Glomerular endothelial cell (primary cell): ENCODE data around the gene FBXO46. TPM values are rescaled to one million over a fixed set of nuclear protein-coding genes. Genes with fewer than 3 reads are reported as not detected.
"Not testable (repeated sequence)": the region's sequence is repeated elsewhere in the genome, so short reads cannot be mapped to it uniquely, and the experiment has no call there.

Experiments
- DNase-seq: peaks from one replicate; pipeline ENCODE4 v3.0.0-alpha.2; 2011; ENCODE audit warnings: low read depth, low spot score; ENCODE audit errors: extremely low read depth
- total RNA-seq: library from RNA; depleted of rRNA; stranded (reverse); fragments of >200 nt; gene quantifications from 2 replicates; pipeline ENCODE4 v1.2.3, GENCODE V29; 2015

Gene FBXO46
- total RNA-seq, 1 donor from 2014 or later = 18.6 TPM

DNA sequence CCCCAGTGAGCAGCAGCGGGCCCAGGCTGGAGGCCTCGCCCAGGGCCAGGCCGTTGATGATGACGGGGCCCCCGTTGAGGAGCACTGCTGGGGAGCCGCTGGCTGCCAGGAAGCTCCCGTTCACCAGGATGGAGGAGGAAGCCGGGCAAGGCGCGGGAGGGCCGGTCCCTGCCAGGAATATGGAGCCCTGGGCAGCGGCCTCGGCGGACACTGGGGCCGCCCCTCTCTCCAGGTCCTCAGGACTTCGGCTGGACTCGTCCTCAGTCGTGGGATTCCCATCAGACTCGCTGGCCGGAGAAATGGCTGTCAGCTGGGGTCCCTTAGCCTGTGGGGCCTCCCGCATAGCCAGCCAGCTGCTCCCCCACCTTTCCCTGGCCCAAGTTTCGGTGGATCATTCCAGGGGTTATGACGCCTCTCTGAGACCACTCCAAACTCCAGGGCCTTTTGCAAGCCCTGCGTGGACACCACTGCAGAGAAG, 36.2 kb upstream of the FBXO46 start:
- DNase-seq = no peak

GRCh38 chr19:45766296-45766868, 35.7 kb upstream of the FBXO46 start:
- DNase-seq = no peak

DNA sequence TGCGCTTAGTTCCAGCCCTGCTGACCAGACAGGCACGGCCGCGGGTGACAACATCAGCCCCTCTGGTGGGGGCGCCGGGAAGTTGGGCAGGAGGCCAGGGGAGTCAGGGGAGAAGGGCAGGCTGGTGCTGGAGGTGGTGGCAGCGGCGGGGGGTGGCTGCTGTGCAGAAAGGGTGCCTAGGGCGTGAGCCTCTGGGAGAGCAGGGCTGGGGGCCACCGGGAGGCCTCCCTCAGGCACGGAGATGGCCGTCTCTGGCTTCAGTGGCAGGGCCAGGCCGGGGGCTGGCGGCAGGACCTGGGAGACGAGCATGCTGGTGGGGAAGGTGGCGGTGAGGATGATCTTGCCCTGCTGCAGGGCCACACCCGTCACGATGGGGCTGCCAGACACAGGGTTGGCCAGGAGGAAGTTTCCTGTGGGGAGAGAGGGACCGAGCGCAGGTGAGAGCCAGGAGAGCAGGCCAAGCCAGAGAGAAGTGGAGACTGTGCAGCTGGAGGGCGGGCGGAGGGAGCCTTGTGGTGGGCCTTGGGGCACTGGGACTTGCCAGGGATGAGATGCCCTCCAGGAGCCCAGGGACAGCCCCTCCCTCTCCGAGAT, 35.1 kb upstream of the FBXO46 start:
- DNase-seq = no peak

GRCh38 chr19:45764945-45765701, 34.4 kb upstream of the FBXO46 start:
- DNase-seq = no peak

DNA sequence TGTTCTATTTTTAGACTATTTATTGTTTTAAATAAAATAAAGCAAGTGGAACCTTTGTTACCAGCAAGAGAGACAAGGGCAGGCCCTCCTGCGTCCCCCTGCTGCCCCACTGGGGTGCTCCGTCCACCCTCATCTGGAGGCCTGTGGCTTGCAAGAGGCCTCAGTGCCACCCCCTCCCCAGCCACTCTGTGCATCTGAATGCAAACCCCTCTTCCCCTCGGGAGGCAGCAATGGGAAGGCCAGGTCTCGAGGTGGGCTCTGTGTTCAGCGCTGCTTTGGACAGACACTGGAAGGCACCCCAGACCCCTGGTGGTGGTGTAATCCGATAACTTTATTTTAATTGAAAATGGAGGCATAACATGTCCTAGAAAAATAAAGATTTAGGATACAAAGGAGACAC, 33.8 kb upstream of the FBXO46 start:
- no peak for DNase-seq

GRCh38 chr19:45763691-45764294, 33.1 kb upstream of the FBXO46 start:
- DNase-seq = no peak

DNA sequence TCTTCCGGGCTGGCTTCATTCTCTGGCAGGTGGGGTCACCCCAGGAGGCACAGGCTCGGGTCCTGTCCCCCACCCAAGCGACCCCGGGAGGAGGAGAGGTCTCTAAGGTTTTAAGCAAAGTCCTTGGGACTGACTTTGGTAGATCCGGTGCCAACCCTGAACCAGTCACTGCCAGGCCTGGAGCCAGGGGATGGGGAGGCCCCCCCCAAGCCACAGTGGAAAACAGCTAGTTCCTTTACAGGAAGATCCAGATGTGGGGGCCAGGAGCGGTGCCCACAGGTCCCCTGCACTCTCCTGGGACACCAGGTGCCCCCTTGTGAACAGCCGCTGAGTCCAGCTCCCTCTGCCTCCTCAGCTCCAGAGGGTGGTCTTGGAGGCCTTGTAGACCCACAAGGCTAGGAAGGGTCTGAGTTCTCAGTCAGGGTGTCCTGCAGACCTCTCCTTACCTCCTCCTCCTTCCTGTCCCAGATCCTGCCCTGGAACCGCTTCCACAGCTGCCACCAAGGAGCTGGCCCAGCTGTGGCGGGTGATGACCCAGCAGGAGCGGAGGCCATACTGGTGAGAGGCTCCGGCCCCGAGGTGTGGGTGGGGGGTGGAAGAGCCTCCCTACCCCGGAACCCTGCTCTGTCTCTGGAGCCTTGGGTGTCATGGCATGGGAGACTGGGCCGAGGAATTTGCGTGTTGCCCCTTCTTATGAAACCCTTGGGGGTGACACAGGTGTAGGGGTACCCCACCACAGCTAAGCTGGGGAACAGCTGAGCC, 32.4 kb upstream of the FBXO46 start:
- no peak for DNase-seq

DNA sequence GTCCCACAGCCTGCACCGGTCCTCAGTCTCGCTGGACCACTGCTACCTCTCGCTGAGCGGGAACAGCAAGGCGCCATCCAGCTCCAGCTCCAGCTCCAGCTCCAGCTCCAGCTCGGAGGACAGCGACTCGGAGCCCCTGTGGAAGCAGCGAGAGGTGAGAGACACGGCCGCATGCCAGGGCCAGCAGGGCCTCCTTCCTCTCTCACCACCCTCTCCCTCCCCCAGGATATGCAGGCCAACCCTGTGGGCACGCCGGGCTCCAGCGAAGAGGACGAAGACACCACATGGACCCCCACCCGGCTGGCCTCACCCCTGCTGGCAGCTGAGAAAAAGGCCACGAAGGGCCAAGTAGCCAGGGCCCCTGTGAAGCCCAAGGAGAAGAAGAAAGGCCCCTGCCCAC, 31.0 kb upstream of the FBXO46 start:
- DNase-seq = no peak

DNA sequence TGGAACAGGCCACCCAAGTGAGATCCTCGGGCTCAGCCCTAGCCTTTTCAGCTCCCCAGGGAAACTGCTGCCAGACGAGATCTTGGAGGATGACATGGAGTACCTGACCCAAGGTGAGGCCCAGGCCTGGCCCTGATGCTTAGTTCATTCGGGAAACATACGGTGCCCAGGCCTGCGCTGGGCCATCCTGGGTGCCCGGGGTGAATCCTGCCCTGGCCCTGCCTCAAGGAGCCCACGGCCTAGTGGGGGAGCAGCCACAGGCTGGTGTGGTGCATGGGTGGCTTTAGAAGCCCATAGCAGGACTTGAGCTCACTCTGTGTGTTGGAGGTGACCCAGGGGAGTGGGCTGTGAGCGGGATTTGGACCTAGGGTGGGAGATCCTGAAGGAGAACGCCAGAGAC, 28.2 kb upstream of the FBXO46 start:
- DNase-seq = no peak

- no peak for DNase-seq
These were observed 27.0 kb upstream of the FBXO46 start for GRCh38 chr19:45757695-45758094.

- DNase-seq = no peak
These were observed 23.6 kb upstream of the FBXO46 start for GRCh38 chr19:45754323-45754722.

GRCh38 chr19:45753548-45753947, 22.9 kb upstream of the FBXO46 start:
- DNase-seq = no peak

DNA sequence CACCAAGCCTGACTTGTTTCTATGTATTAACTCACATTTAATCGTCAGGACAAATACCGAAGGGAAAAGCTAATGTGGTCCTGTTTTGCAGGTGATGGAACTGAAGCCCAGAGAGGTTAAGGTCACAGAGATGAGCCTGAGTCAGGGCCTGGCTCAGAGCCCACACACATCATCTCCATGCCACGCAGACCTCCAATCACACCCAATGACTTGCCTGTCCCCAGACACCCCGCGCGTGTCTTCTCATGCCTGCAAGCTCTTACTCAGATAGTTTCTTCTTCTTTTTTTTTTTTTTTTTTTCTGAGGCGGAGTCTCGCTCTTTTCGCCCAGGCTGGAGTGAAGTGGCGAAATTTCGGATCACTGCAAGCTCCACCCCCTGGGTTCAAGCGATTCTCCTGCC, 21.9 kb upstream of the FBXO46 start:
- no peak for DNase-seq

- not testable (repeated sequence) for DNase-seq
These were observed 20.8 kb upstream of the FBXO46 start for GRCh38 chr19:45751483-45751882.

DNA sequence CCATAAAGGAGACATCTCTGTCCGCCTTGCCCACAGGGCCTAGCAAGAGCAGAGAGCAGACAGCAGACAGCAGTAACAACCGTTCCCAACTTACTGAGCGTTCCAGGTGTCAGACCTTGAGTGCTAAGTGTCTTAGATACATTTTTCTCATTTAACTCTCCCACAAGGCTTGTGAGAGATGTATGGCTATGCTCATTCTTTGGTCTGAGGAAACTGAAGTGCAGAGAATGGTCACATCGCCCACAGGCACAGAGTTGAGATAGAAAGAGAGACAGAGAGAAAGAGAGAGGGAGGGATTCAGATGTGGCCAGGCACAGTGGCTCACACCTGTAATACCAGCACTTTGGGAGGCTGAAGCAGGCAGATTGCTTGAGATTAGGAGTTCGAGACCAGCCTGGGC, 16.8 kb upstream of the FBXO46 start:
- DNase-seq = no peak

DNA sequence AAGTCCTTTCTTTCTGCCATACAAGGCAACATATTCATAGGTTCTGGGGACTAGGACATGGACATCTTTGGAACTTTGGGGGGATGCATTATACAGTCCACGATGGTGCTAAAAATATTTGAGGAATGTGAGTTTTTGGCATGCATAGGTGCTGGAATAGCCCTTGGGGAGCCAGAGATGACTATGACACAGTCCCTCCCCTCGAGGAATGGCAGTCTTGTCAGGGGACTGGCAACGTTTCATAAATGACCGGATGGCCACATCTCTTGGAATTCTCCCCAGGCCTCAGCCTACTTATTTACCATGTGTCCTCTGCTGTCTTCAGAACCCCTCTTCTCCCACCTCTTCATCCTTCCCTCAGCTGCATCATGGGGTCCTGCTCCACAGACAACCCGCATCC, 16.2 kb upstream of the FBXO46 start:
- DNase-seq = no peak

DNA sequence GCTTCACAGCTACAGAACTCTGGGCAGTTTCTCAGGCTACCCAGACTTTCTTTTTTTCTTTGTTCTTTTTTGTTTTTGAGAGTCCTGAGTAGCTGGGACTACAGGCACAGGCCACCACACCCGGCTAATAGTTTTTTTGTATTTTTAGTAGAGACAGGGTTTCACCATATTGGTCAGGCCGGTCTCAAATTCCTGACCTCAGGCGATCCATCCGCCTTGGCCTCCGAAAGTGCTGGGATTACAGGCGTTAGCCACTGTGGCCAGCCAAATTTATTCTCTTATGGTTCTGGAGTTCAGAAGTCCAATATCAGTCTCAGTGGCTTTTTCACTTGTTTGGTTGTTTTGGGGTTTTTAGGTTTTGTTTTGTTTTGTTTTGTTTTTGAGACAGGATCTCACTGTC, 14.9 kb upstream of the FBXO46 start:
- no peak for DNase-seq

GRCh38 chr19:45742969-45743368, 12.3 kb upstream of the FBXO46 start:
- no peak for DNase-seq

DNA sequence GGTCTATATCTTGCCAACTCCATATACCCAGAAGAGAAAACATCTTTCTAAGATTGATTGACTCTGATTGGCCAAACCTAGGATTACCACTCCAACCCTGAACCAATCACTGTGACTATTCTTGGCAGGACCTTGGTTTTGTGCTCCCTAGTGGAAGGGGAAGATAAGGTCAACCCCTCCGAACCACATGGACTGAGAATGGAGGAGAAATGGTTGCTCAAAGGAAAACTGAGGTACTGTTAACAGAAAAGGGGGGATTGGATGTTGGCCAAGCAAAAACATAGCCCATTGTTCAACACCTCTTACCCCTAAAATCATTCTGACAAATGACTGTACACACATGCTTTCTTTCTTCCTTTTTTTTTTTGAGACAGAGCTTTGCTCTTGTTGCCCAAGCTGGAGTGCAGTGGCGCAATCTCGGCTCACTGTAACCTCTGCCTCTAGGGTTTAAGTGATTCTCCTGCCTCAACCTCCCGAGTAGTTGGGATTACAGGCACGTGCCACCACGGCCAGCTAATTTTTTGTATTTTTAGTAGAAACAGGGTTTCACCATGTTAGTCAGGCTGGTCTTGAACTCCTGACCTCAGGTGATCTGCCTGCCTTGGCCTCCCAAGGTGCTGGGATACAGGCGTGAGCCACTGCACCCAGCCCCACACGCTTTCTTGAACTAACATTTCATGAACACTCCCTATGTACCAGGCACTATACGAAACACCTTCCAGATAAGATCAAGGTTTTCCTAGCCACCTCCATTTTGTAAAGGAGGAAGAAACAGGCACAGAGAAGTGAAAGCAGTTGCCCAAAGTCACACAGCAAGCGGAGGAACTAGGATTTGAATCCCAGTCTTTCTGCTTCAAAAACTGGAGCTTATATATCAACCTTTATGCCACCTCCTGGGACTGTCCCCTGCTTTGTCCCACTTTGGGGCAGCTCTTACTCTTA, 9.1 kb upstream of the FBXO46 start:
- DNase-seq = no peak
